ENCODE results near the gene RAMP3. TPM values are rescaled to one million over a fixed set of nuclear protein-coding genes. Genes with fewer than 3 reads are reported as not detected.

Gene RAMP3
- total RNA-seq, 1 donor from 2014 or later, result not detected

DNA sequence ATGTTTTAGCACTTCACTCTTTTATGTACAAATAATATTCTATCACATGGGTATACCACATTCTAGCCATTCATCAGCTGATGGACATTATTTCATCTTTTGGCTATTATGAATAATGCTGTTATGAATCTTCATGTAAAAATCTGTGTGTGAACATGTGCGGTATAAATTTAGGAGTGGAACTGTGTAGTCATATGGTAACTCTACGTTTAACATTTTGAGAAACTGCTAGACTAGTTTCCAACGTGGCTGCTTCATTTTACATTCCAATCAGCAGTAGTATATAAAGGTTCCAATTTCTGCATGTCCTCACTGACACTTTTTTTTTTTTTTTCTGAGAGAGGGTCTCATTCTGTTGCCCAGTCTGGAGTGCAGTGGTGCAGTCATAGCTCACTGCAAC, 8.3 kb downstream of the RAMP3 start:
- peaks cover 40% of the 10 kb centered on the region for H3K27me3 Mint-ChIP-seq (ENCODE audit: unreplicated experiment)
- no peak for DNase-seq (ENCODE audit: extremely low spot score, unreplicated experiment)
- no peaks in the 10 kb centered on the region for H3K36me3 Mint-ChIP-seq (ENCODE audit: unreplicated experiment)
- H3K27ac Mint-ChIP-seq (ENCODE audit: unreplicated experiment), result no peak overlapping the region
- no peaks in the 10 kb centered on the region for H3K4me1 Mint-ChIP-seq (ENCODE audit: unreplicated experiment)
- peaks cover 16% of the 10 kb centered on the region for H3K9me3 Mint-ChIP-seq (ENCODE audit: unreplicated experiment)
- TF ChIP-seq, protein P1, sequence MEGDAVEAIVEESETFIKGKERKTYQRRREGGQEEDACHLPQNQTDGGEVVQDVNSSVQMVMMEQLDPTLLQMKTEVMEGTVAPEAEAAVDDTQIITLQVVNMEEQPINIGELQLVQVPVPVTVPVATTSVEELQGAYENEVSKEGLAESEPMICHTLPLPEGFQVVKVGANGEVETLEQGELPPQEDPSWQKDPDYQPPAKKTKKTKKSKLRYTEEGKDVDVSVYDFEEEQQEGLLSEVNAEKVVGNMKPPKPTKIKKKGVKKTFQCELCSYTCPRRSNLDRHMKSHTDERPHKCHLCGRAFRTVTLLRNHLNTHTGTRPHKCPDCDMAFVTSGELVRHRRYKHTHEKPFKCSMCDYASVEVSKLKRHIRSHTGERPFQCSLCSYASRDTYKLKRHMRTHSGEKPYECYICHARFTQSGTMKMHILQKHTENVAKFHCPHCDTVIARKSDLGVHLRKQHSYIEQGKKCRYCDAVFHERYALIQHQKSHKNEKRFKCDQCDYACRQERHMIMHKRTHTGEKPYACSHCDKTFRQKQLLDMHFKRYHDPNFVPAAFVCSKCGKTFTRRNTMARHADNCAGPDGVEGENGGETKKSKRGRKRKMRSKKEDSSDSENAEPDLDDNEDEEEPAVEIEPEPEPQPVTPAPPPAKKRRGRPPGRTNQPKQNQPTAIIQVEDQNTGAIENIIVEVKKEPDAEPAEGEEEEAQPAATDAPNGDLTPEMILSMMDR (IDR thresholded peaks at IDR 0.05), result no peak
- no peak overlapping the region for H3K4me3 Mint-ChIP-seq (ENCODE audit: unreplicated experiment)

DNA sequence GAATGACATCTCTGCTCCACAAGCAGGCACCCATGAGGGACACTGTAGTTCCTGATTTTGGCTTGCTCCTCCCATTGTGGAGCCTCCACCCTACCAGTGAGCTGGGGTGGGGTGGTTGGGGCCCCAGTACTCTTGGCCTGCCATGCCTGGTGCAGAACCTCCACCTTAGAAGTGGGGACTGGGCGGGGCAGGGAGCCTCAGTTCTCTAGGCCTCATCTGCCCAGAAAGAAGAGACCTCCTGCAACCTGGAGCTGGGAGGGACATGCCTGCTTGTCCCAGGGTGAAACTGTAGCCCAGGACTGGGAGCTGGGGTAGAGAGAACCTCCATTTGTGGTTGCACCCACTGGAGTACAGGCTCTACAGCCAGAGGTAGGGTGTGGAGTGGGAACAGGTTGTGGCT, 14.4 kb downstream of the RAMP3 start:
- Mint-ChIP-seq H3K4me3 (ENCODE audit: unreplicated experiment) (no peak overlapping the region), H3K9me3 (ENCODE audit: unreplicated experiment) (peaks cover 8% of the 10 kb centered on the region), H3K27ac (ENCODE audit: unreplicated experiment) (no peak overlapping the region), H3K4me1 (ENCODE audit: unreplicated experiment) (no peaks in the 10 kb centered on the region), H3K36me3 (ENCODE audit: unreplicated experiment) (no peaks in the 10 kb centered on the region), H3K27me3 (ENCODE audit: unreplicated experiment) (peaks cover 26% of the 10 kb centered on the region)
- no peak for DNase-seq (ENCODE audit: extremely low spot score, unreplicated experiment)
- TF ChIP-seq, protein P1 (IDR thresholded peaks at IDR 0.05), result no peak

DNA sequence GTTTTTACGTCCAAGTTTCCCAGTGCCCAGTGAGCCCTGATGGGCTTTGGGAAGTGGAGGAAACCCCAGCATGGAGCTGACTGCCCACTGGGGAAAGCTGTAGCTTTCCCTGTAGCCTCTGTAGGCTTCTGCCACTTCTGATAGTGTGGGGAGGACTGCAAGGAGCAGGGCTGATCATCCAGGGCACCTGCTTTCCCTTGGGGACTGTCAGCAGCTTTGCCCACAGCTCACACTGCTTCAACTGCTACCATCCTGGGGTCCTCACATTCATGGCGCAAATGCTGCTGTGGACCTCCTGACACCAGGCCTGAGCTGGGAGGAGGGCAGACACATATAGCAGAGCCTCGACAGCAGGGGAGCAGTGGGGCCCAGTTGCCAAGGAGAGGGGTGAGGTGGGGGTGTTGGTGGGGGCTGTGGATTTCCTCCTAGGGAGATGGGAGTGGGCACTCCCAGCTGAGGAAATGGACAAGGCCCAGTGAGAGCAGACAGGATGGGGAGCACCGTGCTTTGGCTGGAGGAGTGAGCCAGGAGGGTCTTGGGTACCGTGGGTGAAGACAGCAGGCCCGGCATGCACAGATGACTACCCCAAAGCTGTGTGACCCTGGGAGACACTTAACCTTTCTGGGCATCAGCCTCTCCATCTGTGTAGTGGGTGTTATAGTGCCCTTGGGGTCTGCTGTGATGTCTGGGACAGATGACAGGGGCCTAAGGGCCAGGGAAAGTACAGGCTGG, 16.2 kb downstream of the RAMP3 start:
- H3K36me3 Mint-ChIP-seq (ENCODE audit: unreplicated experiment), result no peaks in the 10 kb centered on the region
- no peaks in the 10 kb centered on the region for H3K4me1 Mint-ChIP-seq (ENCODE audit: unreplicated experiment)
- H3K27ac Mint-ChIP-seq (ENCODE audit: unreplicated experiment), result no peak overlapping the region
- DNase-seq (ENCODE audit: extremely low spot score, unreplicated experiment), result no peak
- peaks cover 5% of the 10 kb centered on the region for H3K9me3 Mint-ChIP-seq (ENCODE audit: unreplicated experiment)
- H3K4me3 Mint-ChIP-seq (ENCODE audit: unreplicated experiment), result no peak overlapping the region
- TF ChIP-seq, protein P1 (IDR thresholded peaks at IDR 0.05), result no peak
- peaks cover 19% of the 10 kb centered on the region for H3K27me3 Mint-ChIP-seq (ENCODE audit: unreplicated experiment)

DNA sequence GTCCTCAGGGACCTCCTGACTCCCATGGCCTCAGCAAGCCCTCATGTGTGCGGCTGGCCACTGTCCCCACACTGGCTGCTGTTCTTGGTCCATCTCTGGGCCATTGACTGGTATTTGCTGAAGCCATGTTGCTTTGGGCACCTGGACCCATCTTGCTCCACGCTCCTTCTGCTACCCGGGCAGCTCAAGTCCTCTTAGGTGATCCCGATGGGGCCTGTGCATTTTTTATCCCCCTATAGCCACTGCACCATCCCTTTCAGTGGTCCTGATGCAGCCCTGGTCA, 16.7 kb downstream of the RAMP3 start:
- TF ChIP-seq, protein P1 (IDR thresholded peaks at IDR 0.05), result no peak
- H3K4me1 Mint-ChIP-seq (ENCODE audit: unreplicated experiment), result no peaks in the 10 kb centered on the region
- no peaks in the 10 kb centered on the region for H3K9me3 Mint-ChIP-seq (ENCODE audit: unreplicated experiment)
- no peaks in the 10 kb centered on the region for H3K36me3 Mint-ChIP-seq (ENCODE audit: unreplicated experiment)
- no peak overlapping the region for H3K4me3 Mint-ChIP-seq (ENCODE audit: unreplicated experiment)
- H3K27me3 Mint-ChIP-seq (ENCODE audit: unreplicated experiment), result peaks cover 15% of the 10 kb centered on the region
- no peak overlapping the region for H3K27ac Mint-ChIP-seq (ENCODE audit: unreplicated experiment)
- no peak for DNase-seq (ENCODE audit: extremely low spot score, unreplicated experiment)

DNA sequence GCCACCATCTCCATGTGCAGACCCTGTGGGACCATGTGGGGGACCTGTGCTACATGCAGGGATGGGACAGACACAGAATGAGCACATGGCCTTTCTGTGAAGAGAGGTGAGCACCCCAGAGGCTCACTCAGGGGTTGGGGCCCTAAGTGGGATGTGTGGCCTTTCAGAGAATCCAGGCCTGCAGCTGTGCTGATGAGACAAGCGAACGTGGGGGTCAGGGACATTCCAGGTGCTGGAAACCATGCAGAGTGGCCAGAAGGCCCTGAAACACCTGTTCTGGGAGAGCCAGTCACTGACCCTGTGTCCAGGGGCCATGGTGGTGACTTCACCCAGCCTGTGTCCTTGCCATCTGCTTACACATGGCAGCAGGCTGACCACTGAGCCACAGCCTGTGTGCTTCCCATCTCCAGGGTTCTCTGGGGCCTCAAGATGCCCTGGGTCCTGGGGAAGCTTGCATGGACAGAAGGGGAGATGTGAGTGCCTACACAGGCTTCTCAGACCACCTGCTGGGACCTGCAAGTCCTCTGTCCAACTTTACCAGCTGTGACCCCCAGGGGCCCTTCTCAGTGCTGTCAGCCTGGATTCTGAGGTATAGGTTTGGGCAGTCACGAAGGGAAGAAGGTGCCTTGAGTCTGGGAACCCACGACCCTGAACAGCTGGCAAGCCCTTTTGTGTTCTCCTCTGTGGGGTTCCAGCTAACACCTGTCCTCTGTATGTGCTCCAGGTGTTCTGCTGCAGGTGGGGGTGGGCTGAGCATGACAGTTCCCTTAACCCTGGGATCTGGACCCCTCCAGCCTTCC, 17.6 kb downstream of the RAMP3 start:
- TF ChIP-seq, protein P1 (IDR thresholded peaks at IDR 0.05), result no peak
- Mint-ChIP-seq H3K36me3 (ENCODE audit: unreplicated experiment) (no peaks in the 10 kb centered on the region), H3K27me3 (ENCODE audit: unreplicated experiment) (peaks cover 13% of the 10 kb centered on the region), H3K4me3 (ENCODE audit: unreplicated experiment) (no peak overlapping the region), H3K9me3 (ENCODE audit: unreplicated experiment) (no peaks in the 10 kb centered on the region), H3K4me1 (ENCODE audit: unreplicated experiment) (no peaks in the 10 kb centered on the region), H3K27ac (ENCODE audit: unreplicated experiment) (no peak overlapping the region)
- no peak for DNase-seq (ENCODE audit: extremely low spot score, unreplicated experiment)
